ENCODE measurements around the gene DNAJC22.

DNA sequence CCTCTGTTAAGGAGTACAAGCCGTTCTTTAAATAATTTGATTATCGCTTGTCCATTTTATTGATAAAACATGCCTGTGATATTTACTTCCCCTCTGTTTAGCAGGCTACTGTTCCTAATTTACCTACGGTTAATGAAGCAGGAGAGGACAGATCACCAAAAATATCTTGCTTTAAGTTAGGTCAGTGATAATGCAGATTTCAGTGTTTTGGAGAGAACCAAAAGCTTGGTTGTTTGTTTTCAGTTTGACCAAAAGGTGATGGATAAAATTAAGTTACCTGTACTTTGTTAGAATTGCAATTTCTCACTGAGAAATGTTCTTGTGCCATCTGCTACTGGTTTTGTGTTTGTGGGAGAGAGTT is 21.5 kb downstream of the DNAJC22 start:
- TF ChIP-seq, protein P1, sequence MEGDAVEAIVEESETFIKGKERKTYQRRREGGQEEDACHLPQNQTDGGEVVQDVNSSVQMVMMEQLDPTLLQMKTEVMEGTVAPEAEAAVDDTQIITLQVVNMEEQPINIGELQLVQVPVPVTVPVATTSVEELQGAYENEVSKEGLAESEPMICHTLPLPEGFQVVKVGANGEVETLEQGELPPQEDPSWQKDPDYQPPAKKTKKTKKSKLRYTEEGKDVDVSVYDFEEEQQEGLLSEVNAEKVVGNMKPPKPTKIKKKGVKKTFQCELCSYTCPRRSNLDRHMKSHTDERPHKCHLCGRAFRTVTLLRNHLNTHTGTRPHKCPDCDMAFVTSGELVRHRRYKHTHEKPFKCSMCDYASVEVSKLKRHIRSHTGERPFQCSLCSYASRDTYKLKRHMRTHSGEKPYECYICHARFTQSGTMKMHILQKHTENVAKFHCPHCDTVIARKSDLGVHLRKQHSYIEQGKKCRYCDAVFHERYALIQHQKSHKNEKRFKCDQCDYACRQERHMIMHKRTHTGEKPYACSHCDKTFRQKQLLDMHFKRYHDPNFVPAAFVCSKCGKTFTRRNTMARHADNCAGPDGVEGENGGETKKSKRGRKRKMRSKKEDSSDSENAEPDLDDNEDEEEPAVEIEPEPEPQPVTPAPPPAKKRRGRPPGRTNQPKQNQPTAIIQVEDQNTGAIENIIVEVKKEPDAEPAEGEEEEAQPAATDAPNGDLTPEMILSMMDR (IDR thresholded peaks at IDR 0.05; ENCODE audit: borderline replicate concordance, extremely low read depth, low read length, poor library complexity, severe bottlenecking) = no peak
- no peak for TF ChIP-seq EZH2 (IDR thresholded peaks at IDR 0.05; ENCODE audit: borderline replicate concordance, low read depth, low read length, severe bottlenecking)
